Large intestine (tissue), 12 donors: Measurements from ENCODE around the gene ARL8A. TPM values are rescaled to one million over a fixed set of nuclear protein-coding genes. Genes with fewer than 3 reads are reported as not detected.
"Not testable (repeated sequence)": the region's sequence is repeated elsewhere in the genome, so short reads cannot be mapped to it uniquely, and the experiment has no call there.

Experiments
- DNase-seq, 2 donors: peaks; one replicate each; pipeline versions ENCODE4 v3.0.0 to v3.0.0-alpha.2; 2013
- H3K27ac ChIP-seq: one replicate; pipeline ENCODE4 v1.5.1; 2013; ENCODE audit warnings: low read length
- H3K27me3 ChIP-seq: 2 replicates; pipeline ENCODE4 v1.6.1; 2013; ENCODE audit warnings: low read length; ENCODE audit not compliant: control insufficient read depth, insufficient read depth
- H3K36me3 ChIP-seq: 2 replicates; pipeline ENCODE4 v1.6.1; 2013; ENCODE audit warnings: low read length; ENCODE audit not compliant: control insufficient read depth, insufficient read depth
- H3K4me1 ChIP-seq: one replicate; pipeline ENCODE4 v1.6.1; 2013; ENCODE audit warnings: low read length; ENCODE audit not compliant: control insufficient read depth, insufficient read depth
- H3K4me3 ChIP-seq: one replicate; pipeline ENCODE4 v1.5.1; 2013; ENCODE audit warnings: low read length
- H3K9me3 ChIP-seq: one replicate; pipeline ENCODE4 v1.6.1; 2013; ENCODE audit warnings: mild to moderate bottlenecking, low read depth, low read length, moderate library complexity; ENCODE audit not compliant: control insufficient read depth
- WGBS: methylation state at CpG from one replicate; pipeline ENCODE4 v1.1.5; 2013; ENCODE audit warnings: low lambda C conversion rate; ENCODE audit not compliant: insufficient coverage; 5-methylcytosine and 5-hydroxymethylcytosine counted together
- long read RNA-seq, 11 donors: transcript quantifications; one replicate each; lab custom pipeline, GENCODE V29; 2026
- polyA plus RNA-seq: library from polyadenylated mRNA; unstranded; fragments of 120-200 nt; gene quantifications from one replicate; pipeline ENCODE4 v1.2.1, GENCODE V29; 2013

Gene ARL8A
- 37.4 TPM for polyA plus RNA-seq
- long read RNA-seq, donor 1, transcript ARL8A-201 (7 exons, 1,793 nt) = major isoform, 20 of 20 reads
- long read RNA-seq, donor 1, partial matches to known transcripts = 0 of 20 reads
- long read RNA-seq, donor 1, other reads (novel, unspliced or antisense) = 0 of 20 reads
- long read RNA-seq, donor 2, transcript ARL8A-201 (7 exons, 1,793 nt) = major isoform, 18 of 19 reads
- long read RNA-seq, donor 2, partial matches to known transcripts = 0 of 19 reads
- long read RNA-seq, donor 2, other reads (novel, unspliced or antisense) = 0 of 19 reads
- long read RNA-seq, donor 3 = 0 reads
- long read RNA-seq, donor 4 = 0 reads
- long read RNA-seq, donor 5, transcript ARL8A-201 (7 exons, 1,793 nt) = major isoform, 14 of 14 reads
- long read RNA-seq, donor 5, partial matches to known transcripts = 0 of 14 reads
- long read RNA-seq, donor 5, other reads (novel, unspliced or antisense) = 0 of 14 reads
- long read RNA-seq, donor 6, transcript ARL8A-201 (7 exons, 1,793 nt) = major isoform, 28 of 28 reads
- long read RNA-seq, donor 6, partial matches to known transcripts = 0 of 28 reads
- long read RNA-seq, donor 6, other reads (novel, unspliced or antisense) = 0 of 28 reads
- long read RNA-seq, donor 7, transcript ARL8A-201 (7 exons, 1,793 nt) = major isoform, 16 of 16 reads
- long read RNA-seq, donor 7, partial matches to known transcripts = 0 of 16 reads
- long read RNA-seq, donor 7, other reads (novel, unspliced or antisense) = 0 of 16 reads
- long read RNA-seq, donor 8, transcript ARL8A-201 (7 exons, 1,793 nt) = major isoform, 16 of 16 reads
- long read RNA-seq, donor 8, partial matches to known transcripts = 0 of 16 reads
- long read RNA-seq, donor 8, other reads (novel, unspliced or antisense) = 0 of 16 reads
- long read RNA-seq, donor 9, transcript ARL8A-201 (7 exons, 1,793 nt) = major isoform, 13 of 15 reads
- long read RNA-seq, donor 9, partial matches to known transcripts = 0 of 15 reads
- long read RNA-seq, donor 9, other reads (novel, unspliced or antisense) = 0 of 15 reads
- long read RNA-seq, donor 10, transcript ARL8A-201 (7 exons, 1,793 nt) = major isoform, 18 of 19 reads
- long read RNA-seq, donor 10, partial matches to known transcripts = 0 of 19 reads
- long read RNA-seq, donor 10, other reads (novel, unspliced or antisense) = 0 of 19 reads
- long read RNA-seq, donor 11, transcript ARL8A-201 (7 exons, 1,793 nt) = major isoform, 10 of 11 reads
- long read RNA-seq, donor 11, partial matches to known transcripts = 0 of 11 reads
- long read RNA-seq, donor 11, other reads (novel, unspliced or antisense) = 0 of 11 reads

- no peaks in the 10 kb centered on the region for H3K36me3 ChIP-seq
- H3K27me3 ChIP-seq = no peaks in the 10 kb centered on the region
- H3K9me3 ChIP-seq = no peaks in the 10 kb centered on the region
- no CpG with 5 or more reads among the region's 82 CpGs for whole genome bisulfite sequencing
- peak within 1 kb of the TSS; percentile 96 for H3K4me3 ChIP-seq
- peaks cover 14% of the 10 kb centered on the region for H3K4me1 ChIP-seq
- peak; percentile 51 to 81 for DNase-seq
- peak within 1 kb of the TSS; percentile 61 for H3K27ac ChIP-seq
These were observed at the start of gene ARL8A for GRCh38 chr1:202144402-202145067. TSS of gene ARL8A (minus strand) at chr1:202144737. CDS start at chr1:202144572, 165 bp downstream.

DNA sequence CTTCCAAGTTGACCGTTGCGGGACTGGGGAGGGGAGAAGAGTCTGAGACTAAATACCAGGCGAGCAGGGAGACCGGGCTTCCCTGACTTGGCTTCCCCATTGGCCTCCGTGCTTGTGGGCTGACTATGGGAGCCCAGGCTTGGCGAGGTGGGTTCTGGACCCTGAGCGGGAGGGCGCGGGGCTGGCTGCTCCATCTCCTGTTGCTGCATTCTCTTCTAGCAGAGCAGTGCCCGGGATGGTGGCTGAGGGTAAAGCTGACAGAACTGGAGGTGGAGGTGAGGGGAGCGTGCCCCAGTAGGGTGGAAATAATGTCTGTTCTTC is 49.8 kb upstream of the ARL8A start:
- Histone ChIP-seq H3K36me3 (no peaks in the 10 kb centered on the region), H3K4me3 (no peak overlapping the region), H3K9me3 (peaks cover 3% of the 10 kb centered on the region), H3K27ac (no peak overlapping the region), H3K27me3 (peaks cover 28% of the 10 kb centered on the region), H3K4me1 (peaks cover 25% of the 10 kb centered on the region)
- no peak for DNase-seq
- WGBS = no CpG with 5 or more reads among the region's 11 CpGs

- Histone ChIP-seq H3K27ac (no peak within 1 kb of the TSS), H3K4me1 (peaks cover 29% of the 10 kb centered on the region), H3K4me3 (no peak within 1 kb of the TSS), H3K36me3 (no peaks in the 10 kb centered on the region), H3K27me3 (peaks cover 28% of the 10 kb centered on the region), H3K9me3 (peaks cover 3% of the 10 kb centered on the region)
- DNase-seq = peak in 1 of 2 donors; percentile 31
- WGBS = no CpG with 5 or more reads among the region's 61 CpGs
These were observed 49.2 kb upstream of the ARL8A start, which contains the start of gene LGR6 for GRCh38 chr1:202193614-202194327. TSS of gene LGR6 (plus strand) at chr1:202193799. CDS start at chr1:202193990, 191 bp downstream.

DNA sequence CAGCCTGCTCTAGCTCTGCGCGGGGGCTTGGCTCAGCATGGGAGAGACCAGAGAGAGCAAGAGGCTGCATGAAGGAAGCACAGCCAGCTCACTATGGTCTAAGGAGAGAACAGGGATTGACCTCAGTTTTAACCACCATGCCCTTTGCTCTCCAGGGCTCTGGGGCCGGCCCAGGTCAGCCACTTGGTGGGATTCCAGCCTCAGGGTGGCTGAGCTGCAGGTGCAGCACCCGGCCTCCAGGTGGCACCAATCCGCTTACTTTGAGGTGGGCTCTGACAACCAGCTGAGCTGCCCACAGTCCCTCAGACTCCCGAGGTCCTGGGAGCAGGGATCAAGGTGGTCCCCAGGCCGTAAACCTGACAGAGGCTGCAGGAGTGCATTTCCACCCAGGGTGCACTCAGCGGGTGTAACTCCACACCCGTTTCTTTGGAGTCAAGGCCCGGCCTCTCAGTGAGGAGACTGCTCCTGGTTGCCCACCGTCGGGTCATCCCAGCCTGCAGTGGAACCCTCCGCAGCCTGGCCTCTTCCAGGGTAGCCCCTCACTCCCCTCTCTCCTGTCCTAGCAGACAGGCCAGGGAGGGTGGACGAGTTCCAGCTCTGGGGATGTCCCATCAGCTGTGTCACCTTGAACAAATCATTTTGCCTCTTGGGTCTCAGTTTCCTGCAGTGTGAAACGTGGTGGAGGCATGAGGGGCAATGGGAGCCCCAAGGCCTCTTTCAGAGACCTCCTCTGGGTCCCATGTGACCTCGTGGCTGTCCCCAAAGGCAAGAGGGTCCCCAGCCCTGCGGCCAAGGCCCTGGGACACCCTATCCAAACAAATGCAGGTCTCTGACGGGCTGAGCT is 48.5 kb upstream of the ARL8A start:
- Histone ChIP-seq H3K27me3 (peaks cover 28% of the 10 kb centered on the region), H3K4me3 (no peak overlapping the region), H3K4me1 (peaks cover 35% of the 10 kb centered on the region), H3K27ac (no peak overlapping the region), H3K9me3 (peaks cover 3% of the 10 kb centered on the region), H3K36me3 (no peaks in the 10 kb centered on the region)
- peak; percentile 36 to 44 for DNase-seq
- WGBS = no CpG with 5 or more reads among the region's 18 CpGs

DNA sequence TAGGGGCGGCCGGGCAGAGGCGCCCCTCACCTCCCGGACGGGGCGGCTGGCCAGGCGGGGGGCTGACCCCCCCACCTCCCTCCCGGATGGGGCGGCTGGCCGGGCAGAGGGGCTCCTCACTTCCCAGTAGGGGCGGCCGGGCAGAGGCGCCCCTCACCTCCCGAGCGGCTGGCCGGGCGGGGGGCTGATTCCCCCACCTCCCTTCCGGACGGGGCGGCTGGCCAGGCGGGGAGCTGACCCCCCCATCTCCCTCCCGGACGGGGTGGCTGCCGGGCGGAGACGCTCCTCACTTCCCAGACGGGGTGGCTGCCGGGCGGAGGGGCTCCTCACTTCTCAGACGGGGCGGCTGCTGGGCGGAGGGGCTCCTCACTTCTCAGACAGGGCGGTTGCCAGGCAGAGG is 46.9 kb upstream of the ARL8A start:
- no CpG with 5 or more reads among the region's 33 CpGs for WGBS
- not testable (repeated sequence) for DNase-seq, H3K9me3 ChIP-seq, H3K27ac ChIP-seq, H3K36me3 ChIP-seq, H3K4me3 ChIP-seq
- peaks cover 28% of the 10 kb centered on the region for H3K27me3 ChIP-seq
- peaks cover 49% of the 10 kb centered on the region for H3K4me1 ChIP-seq

DNA sequence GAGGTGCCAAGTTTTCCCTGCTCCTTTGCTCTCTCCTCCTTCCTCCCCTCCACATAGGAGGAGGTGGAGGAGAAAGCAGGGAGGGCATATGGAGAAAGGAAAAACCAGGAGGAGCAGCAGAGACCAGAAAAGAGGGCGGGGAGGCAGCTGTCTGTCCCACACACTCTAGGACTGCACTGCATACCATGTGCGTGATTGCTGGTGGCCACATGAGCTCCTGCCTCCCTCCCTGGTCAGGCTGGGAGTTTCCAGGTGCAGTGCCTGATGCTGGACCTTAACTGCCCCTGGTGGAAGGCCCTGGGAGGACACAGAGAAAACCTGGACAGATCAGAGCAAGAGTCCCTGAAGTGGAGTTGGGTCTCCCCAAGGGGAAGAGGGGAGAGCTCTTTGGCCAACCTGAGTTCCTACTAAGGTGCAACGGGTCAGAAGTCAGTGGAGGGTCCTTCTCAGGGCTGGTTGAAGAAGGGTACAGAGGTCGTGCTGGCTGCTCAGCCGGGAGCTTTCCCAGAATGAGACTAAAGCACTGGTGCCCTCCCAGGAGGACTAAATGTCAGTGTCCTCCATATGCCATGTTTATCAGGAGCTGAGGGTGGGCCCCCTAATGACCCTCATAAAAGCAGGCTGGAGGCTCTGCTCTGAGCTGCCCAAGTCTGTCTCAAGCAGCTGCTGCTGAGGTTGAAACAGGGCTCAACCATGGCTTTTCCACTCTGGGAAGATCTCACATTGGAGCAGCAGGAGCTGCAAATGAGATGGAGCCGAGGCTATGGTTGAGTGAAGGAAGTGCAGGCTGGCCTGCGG is 45.6 kb upstream of the ARL8A start:
- peak; percentile 47 to 83 for DNase-seq

GRCh38 chr1:202189001-202189790 is 44.7 kb upstream of the ARL8A start:
- DNase-seq = peak; percentile 54 to 83
- peaks cover 10% of the 10 kb centered on the region for H3K27me3 ChIP-seq
- no CpG with 5 or more reads among the region's 20 CpGs for WGBS
- peaks cover 50% of the 10 kb centered on the region for H3K4me1 ChIP-seq
- no peaks in the 10 kb centered on the region for H3K36me3 ChIP-seq
- H3K4me3 ChIP-seq = no peak overlapping the region
- peaks cover 3% of the 10 kb centered on the region for H3K9me3 ChIP-seq
- H3K27ac ChIP-seq = peak overlapping the region; percentile 60

More for the DNA sequence above, 45.6 kb upstream of the ARL8A start:
- Histone ChIP-seq H3K36me3 (no peaks in the 10 kb centered on the region), H3K4me3 (no peak overlapping the region), H3K9me3 (peaks cover 3% of the 10 kb centered on the region), H3K4me1 (peaks cover 51% of the 10 kb centered on the region), H3K27ac (peak overlapping the region; percentile 60), H3K27me3 (peaks cover 19% of the 10 kb centered on the region)
- no CpG with 5 or more reads among the region's 7 CpGs for WGBS
